Measurements from ENCODE around the gene RORB.
"Not testable (repeated sequence)": the region's sequence is repeated elsewhere in the genome, so short reads cannot be mapped to it uniquely, and the experiment has no call there.

The RORB gene

GRCh38 chr9:74513221-74513620 lies 16.1 kb downstream of the RORB start:
- no peak for DNase-seq (ENCODE audit: low spot score)

- DNase-seq (ENCODE audit: low spot score): no peak
These were observed 20.1 kb downstream of the RORB start for GRCh38 chr9:74517188-74517587.

GRCh38 chr9:74519419-74519818 lies 22.3 kb downstream of the RORB start:
- DNase-seq (ENCODE audit: low spot score): no peak

- no peak for DNase-seq (ENCODE audit: low spot score)
These were observed 23.9 kb downstream of the RORB start for GRCh38 chr9:74521009-74521408.

- no peak for DNase-seq (ENCODE audit: low spot score)
These were observed 27.2 kb downstream of the RORB start for GRCh38 chr9:74524289-74524688.

- DNase-seq (ENCODE audit: low spot score): no peak
These were observed 29.1 kb downstream of the RORB start for GRCh38 chr9:74526215-74526614.

GRCh38 chr9:74527718-74528117 lies 30.6 kb downstream of the RORB start:
- no peak for DNase-seq (ENCODE audit: low spot score)

- DNase-seq (ENCODE audit: low spot score): no peak
These were observed 31.1 kb downstream of the RORB start for GRCh38 chr9:74528207-74528606.

GRCh38 chr9:74530458-74530857 lies 33.3 kb downstream of the RORB start:
- DNase-seq (ENCODE audit: low spot score): not testable (repeated sequence)

- no peak for DNase-seq (ENCODE audit: low spot score)
These were observed 36.1 kb downstream of the RORB start for GRCh38 chr9:74533253-74533652.

- DNase-seq (ENCODE audit: low spot score): no peak
These were observed 37.7 kb downstream of the RORB start for GRCh38 chr9:74534841-74535240.

- no peak for DNase-seq (ENCODE audit: low spot score)
These were observed 46.0 kb downstream of the RORB start for GRCh38 chr9:74543145-74543544.

- DNase-seq (ENCODE audit: low spot score): no peak
These were observed 54.1 kb downstream of the RORB start for GRCh38 chr9:74551266-74551665.

GRCh38 chr9:74554751-74555419 lies 57.8 kb downstream of the RORB start:
- DNase-seq (ENCODE audit: low spot score): no peak

- no peak for DNase-seq (ENCODE audit: low spot score)
These were observed 58.4 kb downstream of the RORB start for GRCh38 chr9:74555565-74555964.

GRCh38 chr9:74556685-74557084 lies 59.5 kb downstream of the RORB start:
- no peak for DNase-seq (ENCODE audit: low spot score)

GRCh38 chr9:74557571-74557970 lies 60.4 kb downstream of the RORB start:
- no peak for DNase-seq (ENCODE audit: low spot score)

- DNase-seq (ENCODE audit: low spot score): no peak
These were observed 65.5 kb downstream of the RORB start for GRCh38 chr9:74562611-74563010.

- DNase-seq (ENCODE audit: low spot score): no peak
These were observed 73.9 kb downstream of the RORB start for GRCh38 chr9:74570879-74571512.

- no peak for DNase-seq (ENCODE audit: low spot score)
These were observed 76.6 kb downstream of the RORB start for GRCh38 chr9:74573640-74574191.

- DNase-seq (ENCODE audit: low spot score): no peak
These were observed 79.0 kb downstream of the RORB start for GRCh38 chr9:74576176-74576575.

GRCh38 chr9:74577956-74578355 lies 80.8 kb downstream of the RORB start:
- no peak for DNase-seq (ENCODE audit: low spot score)

- DNase-seq (ENCODE audit: low spot score): no peak
These were observed 92.4 kb downstream of the RORB start for GRCh38 chr9:74589576-74589975.

GRCh38 chr9:74595286-74595685 lies 98.2 kb downstream of the RORB start:
- no peak for DNase-seq (ENCODE audit: low spot score)

All from HuH-7.5 (cell line).